Measurements from ENCODE around the gene SLC39A9.

DNA sequence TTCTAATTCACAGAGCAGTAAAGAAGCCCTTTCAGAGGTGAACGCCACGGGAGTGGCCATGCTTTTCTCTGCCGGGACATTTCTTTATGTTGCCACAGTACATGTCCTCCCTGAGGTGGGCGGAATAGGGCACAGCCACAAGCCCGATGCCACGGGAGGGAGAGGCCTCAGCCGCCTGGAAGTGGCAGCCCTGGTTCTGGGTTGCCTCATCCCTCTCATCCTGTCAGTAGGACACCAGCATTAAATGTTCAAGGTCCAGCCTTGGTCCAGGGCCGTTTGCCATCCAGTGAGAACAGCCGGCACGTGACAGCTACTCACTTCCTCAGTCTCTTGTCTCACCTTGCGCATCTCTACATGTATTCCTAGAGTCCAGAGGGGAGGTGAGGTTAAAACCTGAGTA, 59.9 kb downstream of the SLC39A9 start:
- TF ChIP-seq, protein P1, sequence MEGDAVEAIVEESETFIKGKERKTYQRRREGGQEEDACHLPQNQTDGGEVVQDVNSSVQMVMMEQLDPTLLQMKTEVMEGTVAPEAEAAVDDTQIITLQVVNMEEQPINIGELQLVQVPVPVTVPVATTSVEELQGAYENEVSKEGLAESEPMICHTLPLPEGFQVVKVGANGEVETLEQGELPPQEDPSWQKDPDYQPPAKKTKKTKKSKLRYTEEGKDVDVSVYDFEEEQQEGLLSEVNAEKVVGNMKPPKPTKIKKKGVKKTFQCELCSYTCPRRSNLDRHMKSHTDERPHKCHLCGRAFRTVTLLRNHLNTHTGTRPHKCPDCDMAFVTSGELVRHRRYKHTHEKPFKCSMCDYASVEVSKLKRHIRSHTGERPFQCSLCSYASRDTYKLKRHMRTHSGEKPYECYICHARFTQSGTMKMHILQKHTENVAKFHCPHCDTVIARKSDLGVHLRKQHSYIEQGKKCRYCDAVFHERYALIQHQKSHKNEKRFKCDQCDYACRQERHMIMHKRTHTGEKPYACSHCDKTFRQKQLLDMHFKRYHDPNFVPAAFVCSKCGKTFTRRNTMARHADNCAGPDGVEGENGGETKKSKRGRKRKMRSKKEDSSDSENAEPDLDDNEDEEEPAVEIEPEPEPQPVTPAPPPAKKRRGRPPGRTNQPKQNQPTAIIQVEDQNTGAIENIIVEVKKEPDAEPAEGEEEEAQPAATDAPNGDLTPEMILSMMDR (IDR thresholded peaks at IDR 0.05) = no peak
- no peak for TF ChIP-seq EZH2 (IDR thresholded peaks at IDR 0.05; ENCODE audit: borderline replicate concordance, insufficient read depth, low read depth, low read length, poor library complexity, severe bottlenecking)

Data from B cell (primary cell).